Fibroblast of lung (primary cell): Measurements from ENCODE around the gene ARHGAP21. TPM values are rescaled to one million over a fixed set of nuclear protein-coding genes. Genes with fewer than 3 reads are reported as not detected.
"Not testable (repeated sequence)": the region's sequence is repeated elsewhere in the genome, so short reads cannot be mapped to it uniquely, and the experiment has no call there.

ENCODE experiments used
- DNase-seq, 2 donors: peaks; one replicate each; pipeline versions ENCODE4 v3.0.0 to v3.0.0-alpha.2; 2010; ENCODE audit warnings: low read depth in 2 of 2
- H2AFZ ChIP-seq: 2 replicates; pipeline ENCODE4 v1.5.1; 2012; ENCODE audit warnings: low read length, control low read depth, inconsistent platforms
- H3K27ac ChIP-seq: 2 replicates; pipeline ENCODE4 v1.5.1; 2011; ENCODE audit warnings: low read length, control low read depth; ENCODE audit not compliant: insufficient read depth
- H3K27me3 ChIP-seq: 2 replicates; pipeline ENCODE4 v1.5.1; 2011; ENCODE audit warnings: mild to moderate bottlenecking, low read length; ENCODE audit not compliant: control insufficient read depth, insufficient read depth
- H3K36me3 ChIP-seq: 2 replicates; pipeline ENCODE4 v1.5.1; 2011; ENCODE audit warnings: low read length; ENCODE audit not compliant: control insufficient read depth, insufficient read depth
- H3K4me1 ChIP-seq: 2 replicates; pipeline ENCODE4 v1.5.1; 2011; ENCODE audit warnings: low read length; ENCODE audit not compliant: control insufficient read depth, insufficient read depth; ENCODE audit errors: extremely low read depth
- H3K4me2 ChIP-seq: 2 replicates; pipeline ENCODE4 v1.5.1; 2011; ENCODE audit warnings: low read length, control low read depth; ENCODE audit not compliant: insufficient read depth; ENCODE audit errors: extremely low read depth
- H3K4me3 ChIP-seq, 4 experiments: fragments of 200-600 bp in 1 of 4; sonication (generic) in 1 of 4; replicated peaks in 1 of 4; 2 replicates each; pipeline ENCODE4 v1.5.1; 2011 to 2016; ENCODE audit warnings: low read length in 4 of 4, low read depth in 3 of 4, mild to moderate bottlenecking in 3 of 4, control low read depth in 2 of 4, inconsistent platforms in 1 of 4, mixed read lengths in 1 of 4; ENCODE audit not compliant: insufficient read depth in 1 of 4; ENCODE audit errors: control extremely low read depth in 1 of 4
- H3K79me2 ChIP-seq: 2 replicates; pipeline ENCODE4 v1.5.1; 2012; ENCODE audit warnings: mild to moderate bottlenecking, low read length, inconsistent platforms; ENCODE audit not compliant: control insufficient read depth, insufficient read depth
- H3K9ac ChIP-seq: 2 replicates; pipeline ENCODE4 v1.5.1; 2011; ENCODE audit warnings: mild to moderate bottlenecking, low read length, control low read depth; ENCODE audit not compliant: insufficient read depth
- H3K9me3 ChIP-seq: 2 replicates; pipeline ENCODE4 v1.5.1; 2012; ENCODE audit warnings: low read depth, low read length; ENCODE audit not compliant: control insufficient read depth, insufficient read depth
- H4K20me1 ChIP-seq: 2 replicates; pipeline ENCODE4 v1.5.1; 2011; ENCODE audit warnings: low read length; ENCODE audit not compliant: control insufficient read depth, insufficient read depth; ENCODE audit errors: extremely low read depth
- CTCF ChIP-seq, 2 donors: IDR thresholded peaks in 1 of 2; conservative IDR thresholded peaks in 1 of 2; 1 replicate in 1 of 2; 2 replicates in 1 of 2; pipeline ENCODE4 v1.5.1; 2011 to 2012; ENCODE audit warnings: low read length in 2 of 2, control low read depth in 1 of 2, inconsistent platforms in 1 of 2, low read depth in 1 of 2, mild to moderate bottlenecking in 1 of 2
- EZH2 ChIP-seq: IDR thresholded peaks from 2 replicates; pipeline ENCODE4 v1.5.1; 2012; ENCODE audit warnings: low read length, control low read depth, mild to moderate bottlenecking; ENCODE audit errors: missing control alignments
- polyA plus RNA-seq, 2 donors: library from polyadenylated mRNA; depleted of rRNA in 1 of 2; stranded (reverse) in 1 of 2; unstranded in 1 of 2; fragments of >200 nt; gene quantifications; 2 replicates each; pipeline ENCODE4 v1.2.1, GENCODE V29; 2011 to 2012; ENCODE audit warnings: missing spikeins in 1 of 2
- total RNA-seq: library from RNA; depleted of rRNA; stranded (reverse); fragments of >200 nt; gene quantifications from 2 replicates; pipeline ENCODE4 v1.2.1, GENCODE V29; 2014

The ARHGAP21 gene
- total and polyA plus RNA-seq, 2 donors (not counting 1 experiment from before 2014, with no cell fraction given) = 105 to 173 TPM

- H4K20me1 ChIP-seq = peaks cover 4% of the 10 kb centered on the region
- no peak overlapping the region for H3K9ac ChIP-seq
- no peak overlapping the region for H3K4me3 ChIP-seq
- TF ChIP-seq CTCF (conservative IDR thresholded peaks at IDR 0.05 in 1 of 2, IDR thresholded peaks at IDR 0.05 in 1 of 2; ENCODE audit: low read depth in 1 of 2, low read length in 2 of 2) = no peak
- TF ChIP-seq EZH2 = no peak
- peaks cover 3% of the 10 kb centered on the region for H3K36me3 ChIP-seq
- H3K4me1 ChIP-seq = peaks cover 8% of the 10 kb centered on the region
- no peaks in the 10 kb centered on the region for H3K79me2 ChIP-seq
- no peaks in the 10 kb centered on the region for H3K9me3 ChIP-seq
- H3K4me2 ChIP-seq = no peak overlapping the region
- H3K27me3 ChIP-seq = no peaks in the 10 kb centered on the region
- no peak overlapping the region for H2AFZ ChIP-seq
- no peak overlapping the region for H3K27ac ChIP-seq
- DNase-seq = peak; percentile 50 to 71
Observed at GRCh38 chr10:24622781-24623301, 100.8 kb downstream of the ARHGAP21 start.

- not testable (repeated sequence) for H3K79me2 ChIP-seq, H3K4me1 ChIP-seq, H3K4me3 ChIP-seq, H2AFZ ChIP-seq, H3K27me3 ChIP-seq, H3K4me2 ChIP-seq, H3K36me3 ChIP-seq, DNase-seq, H3K27ac ChIP-seq, H3K9ac ChIP-seq, H4K20me1 ChIP-seq, H3K9me3 ChIP-seq
Observed at GRCh38 chr10:24621035-24621795, 102.5 kb downstream of the ARHGAP21 start.

GRCh38 chr10:24619994-24620310 lies 103.7 kb downstream of the ARHGAP21 start:
- H3K9ac ChIP-seq, H3K4me2 ChIP-seq, DNase-seq, H3K9me3 ChIP-seq, H3K79me2 ChIP-seq, H4K20me1 ChIP-seq, H3K36me3 ChIP-seq, H3K4me3 ChIP-seq, H3K27ac ChIP-seq, H2AFZ ChIP-seq, H3K27me3 ChIP-seq, H3K4me1 ChIP-seq: not testable (repeated sequence)

GRCh38 chr10:24619291-24619993 lies 104.2 kb downstream of the ARHGAP21 start:
- not testable (repeated sequence) for H3K4me1 ChIP-seq, H3K36me3 ChIP-seq, H3K4me3 ChIP-seq, H3K9ac ChIP-seq, H4K20me1 ChIP-seq, H3K4me2 ChIP-seq, H3K9me3 ChIP-seq, H3K27ac ChIP-seq, H3K79me2 ChIP-seq, H2AFZ ChIP-seq, H3K27me3 ChIP-seq
- peak in 1 of 2 donors; percentile 14 for DNase-seq
